Activated CD4-positive, alpha-beta T cell treated with anti-CD3 and anti-CD28 coated beads for 4 hours (primary cell): Measurements from ENCODE around the gene MAP3K5.
"Not testable (repeated sequence)": the region's sequence is repeated elsewhere in the genome, so short reads cannot be mapped to it uniquely, and the experiment has no call there.

ENCODE experiments used
- DNase-seq, 2 donors: peaks; one replicate each; pipeline ENCODE4 v3.0.0-alpha.2; 2020

MAP3K5 gene

DNA sequence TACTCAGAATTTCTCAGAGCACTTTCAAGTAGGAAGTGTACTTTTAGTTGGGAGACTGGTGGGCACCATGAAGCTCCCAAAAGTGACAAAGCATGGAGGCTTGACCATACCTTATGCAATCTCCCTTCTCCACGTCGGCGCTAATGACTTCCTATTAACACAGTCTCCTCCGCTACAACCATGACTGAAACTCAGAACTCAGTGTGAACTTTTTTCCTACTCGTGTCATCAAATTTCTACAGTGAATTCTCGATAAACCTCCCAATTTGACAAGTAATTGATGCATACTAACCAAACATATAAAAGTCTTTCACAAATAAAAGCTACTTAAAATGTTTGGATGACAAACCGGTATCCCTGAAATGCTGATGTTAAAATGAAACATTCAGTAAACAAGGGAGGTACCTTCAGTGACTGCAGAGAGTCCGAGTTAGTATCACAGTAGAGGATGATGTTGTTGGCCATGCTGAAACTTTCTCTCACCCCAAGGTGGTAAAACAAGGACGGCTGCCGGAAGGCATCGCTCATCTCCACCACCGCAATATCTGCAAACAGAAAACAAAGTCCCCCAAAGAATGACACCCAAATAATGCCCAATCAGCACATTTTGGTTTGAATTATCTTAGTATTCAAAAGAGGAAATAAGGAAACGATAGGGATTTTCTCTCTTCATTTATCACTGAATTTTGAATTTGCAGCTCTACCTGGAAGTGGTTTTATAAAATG is 72.1 kb downstream of the MAP3K5 start:
- no peak for DNase-seq

DNA sequence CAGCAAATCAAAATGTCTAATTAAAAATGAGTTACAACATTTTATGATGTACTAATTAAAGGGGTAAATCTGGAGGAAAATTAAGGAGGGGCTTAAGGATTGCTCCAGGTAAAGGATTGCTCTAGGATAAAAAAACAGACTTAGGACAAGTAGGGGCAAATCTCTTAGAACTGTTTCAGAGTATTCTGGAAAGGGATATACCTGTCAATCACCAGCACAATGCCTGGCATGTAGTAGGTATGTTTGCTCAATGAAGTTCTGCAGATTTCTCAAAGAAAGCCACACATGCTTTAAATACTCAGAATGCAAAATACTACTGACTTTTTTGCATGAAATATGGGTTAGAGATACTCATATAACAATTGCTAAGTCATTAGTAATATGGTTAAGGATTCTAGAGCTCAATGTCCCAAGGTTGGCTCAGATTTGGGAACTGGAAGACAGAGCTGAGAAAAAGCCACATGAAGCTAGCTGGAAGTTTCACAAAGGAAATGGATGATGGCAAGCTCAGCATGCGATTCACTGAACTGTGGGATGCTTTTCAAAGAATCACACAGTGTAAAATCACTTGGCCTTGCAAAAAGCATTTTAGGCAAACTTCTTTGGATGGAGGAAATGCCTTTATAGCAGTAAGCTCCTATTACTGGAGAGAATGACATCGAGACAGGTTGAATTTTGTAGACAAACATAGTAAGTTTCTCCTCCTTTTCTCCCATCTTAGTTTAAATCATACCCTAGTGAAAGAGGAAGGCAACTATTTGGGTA is 72.8 kb downstream of the MAP3K5 start:
- no peak for DNase-seq

DNA sequence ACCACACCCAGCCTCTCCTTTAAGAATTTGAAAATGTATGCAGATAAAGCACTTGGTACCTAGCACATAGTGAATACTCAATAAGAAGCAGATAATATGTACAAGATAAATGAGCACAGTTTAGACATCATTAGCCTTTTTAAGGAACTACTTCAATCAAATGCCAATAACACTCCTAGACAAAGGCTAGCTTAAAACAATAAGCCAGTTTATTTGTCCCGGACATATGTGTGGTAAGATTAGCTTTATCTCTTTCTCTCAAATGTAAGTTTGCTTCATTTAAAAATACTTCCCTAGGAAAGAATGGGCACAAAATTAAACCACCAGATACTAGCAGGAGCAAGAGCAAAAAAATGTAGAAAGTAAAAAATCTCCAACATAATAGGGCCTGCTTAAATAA is 73.8 kb downstream of the MAP3K5 start:
- no peak for DNase-seq

DNA sequence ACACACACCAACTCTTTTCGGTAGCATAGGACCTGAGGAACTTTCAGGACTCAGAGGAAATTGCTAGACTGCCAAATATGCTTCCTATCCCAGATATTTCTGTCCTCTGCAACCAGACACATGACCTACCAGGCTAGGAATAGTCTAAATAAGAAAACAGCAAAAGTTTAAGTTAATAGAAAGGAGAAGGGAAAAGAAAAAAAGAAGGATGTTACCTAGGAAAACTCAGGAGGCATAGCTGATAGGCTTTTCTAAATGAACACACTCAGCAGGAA is 74.6 kb downstream of the MAP3K5 start:
- no peak for DNase-seq

DNA sequence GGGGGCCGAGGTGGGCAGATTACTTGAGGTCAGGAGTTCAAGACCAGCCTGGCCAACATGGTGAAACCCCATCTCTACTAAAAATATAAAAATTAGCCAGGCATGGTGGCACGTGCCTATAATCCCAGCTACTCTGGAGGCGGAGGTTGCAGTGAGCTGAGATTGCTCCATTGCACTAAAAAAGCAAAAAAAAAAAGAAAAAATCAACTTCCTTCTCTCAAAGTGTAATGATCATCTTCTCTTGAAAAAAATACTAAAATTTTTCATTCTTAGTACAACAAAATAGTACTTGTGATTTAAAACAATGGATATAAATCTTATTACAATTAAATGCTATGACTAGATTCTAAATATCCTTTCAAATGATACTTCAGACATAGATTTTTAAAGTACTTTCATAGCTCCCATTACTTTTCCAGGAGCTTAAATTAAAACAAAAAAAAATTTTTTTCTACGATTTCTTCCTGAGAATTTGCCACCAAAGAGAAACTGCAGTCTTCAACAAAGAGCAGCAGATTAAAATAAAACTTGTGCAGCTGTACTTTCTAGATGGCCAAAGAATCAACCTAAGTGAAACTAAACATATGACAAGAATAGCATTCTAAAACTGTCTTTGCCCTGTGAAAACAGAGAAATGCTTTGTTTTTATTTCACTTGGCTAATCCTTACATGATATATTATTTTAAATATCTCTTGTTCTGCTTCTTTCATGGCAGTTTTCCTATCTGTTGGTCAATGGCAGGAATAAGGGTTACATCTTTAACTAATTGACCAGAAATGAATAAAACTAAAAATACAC is 75.2 kb downstream of the MAP3K5 start:
- no peak for DNase-seq

DNA sequence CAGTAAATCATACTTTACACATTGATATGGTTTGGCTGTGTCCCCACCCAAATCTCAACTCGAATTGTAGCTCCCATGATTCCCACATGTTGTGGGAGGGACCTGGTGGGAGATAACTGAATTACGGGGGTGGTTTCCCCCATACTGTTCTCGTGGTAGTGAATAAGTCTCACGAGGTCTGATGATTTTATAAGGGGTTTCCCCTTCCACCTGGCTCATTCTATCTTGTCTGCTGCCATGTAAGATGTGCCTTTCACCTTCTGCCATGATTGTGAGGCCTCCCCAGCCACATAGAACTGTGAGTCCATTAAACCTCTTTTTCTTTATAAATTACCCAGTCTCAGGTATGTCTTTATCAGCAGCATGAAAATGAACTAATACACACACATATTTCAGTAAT is 79.6 kb downstream of the MAP3K5 start:
- DNase-seq = not testable (repeated sequence)

DNA sequence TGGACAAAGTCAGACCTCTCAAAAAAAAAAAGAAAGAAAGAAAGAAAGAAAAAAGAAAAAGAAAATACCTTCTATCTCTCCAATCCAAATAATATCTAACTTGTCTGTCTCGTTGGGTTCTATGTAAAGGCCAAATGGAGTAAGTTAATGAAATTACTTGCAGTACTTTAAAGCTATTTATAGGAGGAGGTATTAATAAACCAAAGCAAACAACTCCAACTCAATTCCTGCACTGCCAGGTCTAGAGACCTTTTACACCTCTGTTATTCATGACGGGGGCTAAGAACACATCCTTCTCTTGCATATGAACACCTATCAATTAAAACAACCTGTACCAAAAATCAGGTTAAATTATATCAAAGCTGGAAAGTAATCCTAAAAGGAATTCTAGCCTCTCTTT is 80.6 kb downstream of the MAP3K5 start:
- DNase-seq = no peak

DNA sequence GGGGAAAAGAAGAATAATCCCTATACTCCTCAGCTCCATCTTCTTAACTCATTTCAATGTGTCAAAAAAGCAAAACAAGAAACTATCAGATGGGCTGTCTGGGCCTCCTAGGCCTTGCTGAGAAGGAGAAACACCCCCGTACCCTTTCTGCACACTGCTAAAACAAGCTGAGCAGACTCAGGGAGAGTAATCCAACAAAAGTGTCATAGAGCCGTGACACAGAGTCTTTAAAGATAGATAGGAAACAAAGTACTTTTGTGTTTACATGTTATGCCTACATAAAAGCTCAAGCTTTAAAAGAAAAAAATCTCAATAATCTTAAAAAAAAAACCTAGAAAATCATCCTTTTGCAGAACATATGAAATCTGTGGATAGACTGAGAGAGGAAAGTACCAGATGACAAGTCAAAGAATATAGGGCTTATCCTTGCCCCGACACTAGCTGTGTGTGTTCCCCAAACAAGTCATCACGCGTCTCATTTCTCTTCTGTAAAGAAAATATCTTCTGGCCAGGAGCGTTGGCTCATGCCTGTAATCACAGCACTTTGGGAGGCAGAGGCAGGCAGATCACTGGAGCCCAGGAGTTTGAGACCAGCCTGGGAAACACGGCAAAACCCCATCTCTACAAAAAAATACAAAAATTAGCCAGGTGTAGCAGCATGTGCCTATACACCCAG is 81.3 kb downstream of the MAP3K5 start:
- DNase-seq = no peak

DNA sequence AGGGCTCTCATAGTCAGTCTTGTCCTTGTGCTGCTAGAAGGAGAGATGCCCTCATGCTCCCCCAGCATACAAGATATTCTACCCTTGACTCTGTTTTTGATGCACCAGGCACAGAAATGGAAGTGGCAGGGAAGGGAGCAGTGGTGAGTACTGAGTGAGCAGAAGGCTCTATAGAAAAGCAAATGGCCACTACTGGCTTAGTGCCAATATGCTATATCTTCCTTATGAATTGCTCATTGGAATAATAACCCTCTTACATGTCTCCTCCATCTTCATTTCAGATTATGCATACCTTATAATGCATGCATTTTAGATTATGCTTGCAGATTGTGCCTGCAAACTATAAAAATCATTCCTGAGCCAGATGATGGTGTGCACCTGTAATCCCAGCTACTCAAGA is 82.8 kb downstream of the MAP3K5 start:
- DNase-seq = no peak

DNA sequence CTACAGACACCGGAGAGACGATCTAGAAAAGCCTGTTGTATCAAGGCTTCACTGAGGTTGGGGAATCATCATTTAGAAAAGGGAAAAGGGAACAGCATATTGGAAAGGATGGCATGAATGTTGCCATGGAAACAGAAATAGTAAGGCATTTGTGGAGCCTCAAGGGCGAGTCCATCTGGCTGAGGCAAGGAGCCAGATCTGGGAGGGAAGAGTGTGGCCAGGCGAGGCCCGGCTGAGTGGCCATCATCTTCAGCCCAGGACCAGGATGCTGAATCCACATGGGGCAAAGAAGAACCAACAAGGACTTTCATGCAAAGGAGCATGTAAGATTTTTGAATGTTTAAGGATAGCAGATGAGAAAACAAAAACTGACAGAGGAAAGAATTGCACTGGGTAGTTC is 85.8 kb downstream of the MAP3K5 start:
- no peak for DNase-seq

DNA sequence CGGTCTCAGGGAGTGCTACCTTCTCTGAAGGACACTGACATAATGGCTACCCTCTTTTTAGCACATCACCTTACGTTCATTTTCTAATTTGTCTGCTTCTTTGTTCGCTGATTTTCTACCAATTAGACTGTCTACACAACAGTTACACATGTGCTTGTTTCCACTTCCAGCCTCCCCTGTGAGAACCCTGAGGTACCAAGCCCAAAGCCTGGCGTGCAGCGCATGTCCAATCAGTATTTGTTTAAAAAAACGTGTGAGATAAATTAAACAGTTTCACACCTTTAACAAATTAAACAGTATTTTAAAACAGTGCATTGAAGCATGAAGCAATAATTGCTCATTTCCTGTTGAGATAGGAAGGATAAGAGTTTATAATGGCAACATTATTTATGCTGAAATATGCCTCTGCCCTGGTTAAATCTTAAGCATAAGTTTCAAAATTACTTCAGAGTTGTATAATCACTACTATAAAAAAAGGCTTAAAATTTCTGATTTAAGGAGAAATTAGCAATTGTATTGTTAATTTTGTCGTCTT is 88.9 kb downstream of the MAP3K5 start:
- DNase-seq = no peak

DNA sequence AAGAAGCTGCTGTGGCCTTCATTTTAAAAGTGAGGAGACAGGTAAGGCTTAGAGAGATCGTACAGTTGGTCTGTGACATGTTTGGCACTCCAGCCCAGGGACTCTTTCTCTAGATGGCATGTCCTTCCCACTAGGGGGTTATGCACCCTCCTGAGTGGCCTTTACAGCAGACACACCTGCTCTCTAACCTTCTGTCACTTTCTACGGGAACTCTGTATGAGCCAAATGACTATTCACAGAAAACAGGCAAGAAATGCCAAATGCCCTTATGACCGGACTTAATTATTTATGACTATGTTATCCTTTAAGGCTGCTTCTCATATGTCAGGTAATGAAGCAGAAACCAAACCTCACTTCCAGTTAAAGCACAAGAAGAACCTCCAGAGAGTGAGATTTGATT is 91.2 kb downstream of the MAP3K5 start:
- DNase-seq = no peak

DNA sequence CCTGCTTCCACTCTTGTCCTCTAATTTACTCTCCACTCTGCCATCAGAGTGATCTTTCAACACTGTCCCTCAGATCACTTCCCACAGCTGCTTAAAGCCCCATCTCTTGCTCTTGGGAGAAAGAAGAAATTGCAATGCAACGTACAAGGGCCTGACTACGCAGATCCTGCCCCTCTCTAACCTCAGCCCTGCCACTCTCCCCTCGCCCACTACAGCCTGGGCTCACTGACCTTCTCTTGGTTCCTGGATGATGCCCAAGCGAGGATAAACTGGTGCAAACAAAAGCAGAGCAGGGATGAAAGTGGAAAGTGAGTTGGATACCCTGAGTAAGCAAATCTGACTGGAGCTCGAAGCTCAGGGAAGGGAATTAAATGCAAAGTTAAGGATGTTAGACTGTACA is 92.9 kb downstream of the MAP3K5 start:
- no peak for DNase-seq

DNA sequence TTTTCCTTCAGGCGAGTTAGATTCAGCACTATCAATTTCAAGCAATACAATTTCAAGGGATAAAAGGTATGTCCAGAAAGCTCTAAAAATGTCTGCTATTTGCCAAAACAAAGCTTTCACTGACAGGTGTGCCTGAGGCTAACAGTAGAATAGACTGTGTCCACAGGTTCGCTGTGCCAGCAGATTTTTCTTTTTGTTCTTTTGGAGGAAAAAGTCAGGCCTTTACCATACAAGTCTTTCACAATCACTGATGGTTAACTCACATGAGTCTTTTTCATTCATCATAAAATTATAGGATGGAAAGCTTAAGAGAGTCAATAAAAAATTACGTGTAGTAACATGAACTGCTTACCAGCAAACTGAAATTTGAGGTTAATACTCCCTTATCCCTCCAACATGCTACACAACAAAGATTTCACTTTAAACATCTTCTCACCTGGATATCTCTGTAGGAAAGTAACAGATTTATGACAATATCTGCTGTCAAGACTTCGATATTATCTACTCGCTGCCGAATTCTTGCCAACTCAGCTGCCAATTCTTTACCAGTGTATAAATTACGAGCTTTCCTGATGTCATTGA is 95.4 kb downstream of the MAP3K5 start:
- no peak for DNase-seq

DNA sequence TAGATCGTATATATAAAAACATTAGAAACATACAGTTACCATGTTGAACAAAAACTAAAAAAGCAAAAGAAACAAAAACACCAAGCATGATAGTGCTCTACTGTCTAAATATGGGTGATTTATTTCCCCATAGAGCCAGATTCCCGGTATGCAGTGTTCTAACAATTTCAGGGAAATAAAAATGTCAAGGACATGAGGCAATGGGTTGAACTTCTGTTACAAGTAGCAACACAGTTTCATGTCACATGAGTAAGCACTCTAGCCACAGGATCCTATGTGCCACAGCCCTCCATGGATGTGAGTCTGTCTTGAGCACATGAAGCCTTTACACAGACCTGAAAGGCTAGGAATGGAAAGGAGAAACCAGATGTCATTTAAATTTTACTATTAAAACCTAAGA is 96.0 kb downstream of the MAP3K5 start:
- DNase-seq = no peak

DNA sequence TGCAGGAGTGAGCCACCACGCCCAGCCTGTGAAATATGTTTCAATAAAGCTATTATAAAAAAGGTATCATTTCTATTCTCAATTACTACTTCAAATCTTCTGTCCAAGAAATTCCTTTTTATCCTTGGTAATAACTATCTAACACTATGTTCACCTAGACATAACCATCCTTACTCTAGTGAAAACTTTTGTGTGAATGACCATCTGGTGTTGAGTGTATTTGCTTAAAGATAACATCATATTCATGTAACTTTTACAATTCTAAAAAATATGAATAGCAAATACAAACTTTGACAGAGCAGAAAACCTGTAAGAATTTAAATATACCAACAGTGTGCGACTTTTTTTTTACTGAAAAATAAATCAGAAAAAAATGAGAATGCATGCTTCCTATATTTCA is 96.9 kb downstream of the MAP3K5 start:
- no peak for DNase-seq

DNA sequence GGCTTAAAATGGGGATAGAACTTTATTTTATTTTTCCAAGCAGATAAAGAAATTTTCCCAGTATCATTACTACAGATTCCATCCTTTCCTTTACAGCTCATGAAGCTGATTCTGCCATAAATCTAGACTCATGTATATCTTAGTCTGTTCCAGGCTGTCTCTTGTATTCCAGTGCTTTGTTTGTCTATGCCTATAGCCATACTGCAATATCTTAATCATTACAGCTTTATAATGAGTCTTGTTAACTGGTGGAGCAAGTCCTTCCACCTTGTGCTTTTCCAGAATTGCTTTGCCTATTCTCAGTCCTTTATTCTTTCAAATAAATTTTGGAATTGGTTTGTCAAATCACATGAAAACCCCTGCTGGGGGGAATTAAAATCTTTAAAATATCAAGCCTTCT is 99.2 kb downstream of the MAP3K5 start:
- DNase-seq = no peak

DNA sequence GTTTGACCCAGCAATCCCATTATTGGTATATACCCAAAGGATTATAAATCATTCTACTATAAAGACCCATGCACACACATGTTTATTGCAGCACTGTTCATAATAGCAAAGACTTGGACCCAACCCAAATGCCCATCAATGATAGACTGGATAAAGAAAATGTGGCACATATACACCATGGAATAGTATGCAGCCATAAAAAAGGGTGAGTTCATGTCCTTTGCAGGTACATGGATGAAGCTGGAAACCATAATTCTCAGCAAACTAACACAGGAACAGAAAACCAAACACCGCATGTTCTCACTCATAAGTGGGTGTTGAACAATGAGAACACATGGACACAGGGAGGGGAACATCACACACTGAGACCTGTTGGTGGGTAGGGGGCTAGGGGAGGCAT is 104.4 kb downstream of the MAP3K5 start:
- DNase-seq = not testable (repeated sequence)

DNA sequence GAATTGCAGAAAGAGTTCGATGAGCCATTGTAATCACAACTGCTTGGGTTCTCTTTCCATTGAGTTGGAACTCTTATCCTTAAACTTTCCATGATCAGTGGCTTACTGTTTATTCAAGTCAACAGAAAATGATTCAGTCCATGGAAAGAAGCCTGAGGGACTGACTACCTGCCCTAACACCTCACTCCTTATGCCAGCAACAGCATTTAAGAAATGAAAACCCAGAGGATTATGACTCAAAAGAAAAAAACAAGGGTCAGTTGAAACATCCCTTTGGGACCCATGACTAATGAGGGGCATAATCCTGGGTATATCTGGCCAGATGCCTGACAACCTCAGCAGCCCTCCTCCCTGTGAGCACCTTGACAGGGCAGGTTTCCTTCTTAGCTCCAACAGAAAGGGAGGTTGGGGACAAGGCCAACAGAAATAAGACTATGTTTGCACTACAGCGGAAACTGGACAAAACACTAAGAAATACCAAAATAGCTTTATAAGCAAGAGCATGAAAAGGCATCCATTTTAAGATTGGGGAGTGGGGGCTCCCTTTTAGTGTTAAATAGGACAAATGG is 106.7 kb downstream of the MAP3K5 start:
- DNase-seq = no peak

DNA sequence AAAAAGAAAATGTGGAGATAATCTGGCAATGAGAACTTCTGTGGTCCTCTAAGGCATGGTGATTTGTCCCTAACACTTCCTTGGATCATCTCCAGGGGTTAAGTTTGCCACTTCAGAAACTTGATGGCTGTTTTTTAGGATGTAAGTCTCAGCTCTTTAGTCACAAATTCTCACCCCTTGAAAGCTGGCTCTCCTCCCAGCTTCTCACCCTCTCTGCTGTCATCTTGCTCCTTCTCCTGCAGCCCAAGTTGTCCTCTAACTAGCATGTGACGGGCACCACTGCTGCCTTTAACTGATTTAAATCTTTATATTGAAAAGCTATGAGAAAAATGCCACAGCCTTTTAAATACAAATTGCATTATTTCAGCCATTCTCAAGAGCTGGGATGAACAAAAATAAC is 107.8 kb downstream of the MAP3K5 start:
- no peak for DNase-seq

DNA sequence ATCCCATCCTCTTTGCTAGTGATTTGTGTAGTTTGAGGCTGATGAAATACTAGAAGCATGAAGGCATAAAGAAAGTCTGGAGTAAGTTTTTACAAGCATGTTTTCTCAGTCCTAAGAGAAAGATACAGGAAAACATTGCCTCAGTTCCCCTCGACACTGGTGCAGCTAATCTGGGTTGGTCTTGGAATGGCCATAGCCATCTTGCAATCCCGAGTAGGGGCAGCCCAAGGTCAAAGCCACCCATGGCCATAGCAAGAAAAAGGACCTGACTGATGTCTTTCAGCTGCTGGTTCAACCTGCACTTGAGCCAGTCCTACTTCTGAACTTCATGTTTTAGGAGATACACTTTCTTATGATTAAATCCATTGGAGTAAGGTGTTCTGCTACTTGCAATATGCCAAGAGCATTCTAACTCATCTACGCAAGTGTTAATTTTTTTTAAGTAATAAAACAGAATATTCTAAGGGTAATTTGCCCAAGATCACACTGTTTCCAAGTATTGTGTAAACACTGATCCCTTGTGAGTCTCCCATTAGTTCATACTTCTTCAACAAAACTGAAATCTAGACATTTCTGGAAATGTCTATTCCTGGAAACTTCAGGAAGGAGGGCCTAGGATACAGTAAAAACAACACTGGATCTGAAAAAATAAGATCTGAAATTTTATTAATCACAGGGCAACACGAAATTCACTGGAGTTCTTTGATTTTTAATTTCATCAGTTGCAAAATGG is 108.9 kb downstream of the MAP3K5 start:
- DNase-seq = no peak

DNA sequence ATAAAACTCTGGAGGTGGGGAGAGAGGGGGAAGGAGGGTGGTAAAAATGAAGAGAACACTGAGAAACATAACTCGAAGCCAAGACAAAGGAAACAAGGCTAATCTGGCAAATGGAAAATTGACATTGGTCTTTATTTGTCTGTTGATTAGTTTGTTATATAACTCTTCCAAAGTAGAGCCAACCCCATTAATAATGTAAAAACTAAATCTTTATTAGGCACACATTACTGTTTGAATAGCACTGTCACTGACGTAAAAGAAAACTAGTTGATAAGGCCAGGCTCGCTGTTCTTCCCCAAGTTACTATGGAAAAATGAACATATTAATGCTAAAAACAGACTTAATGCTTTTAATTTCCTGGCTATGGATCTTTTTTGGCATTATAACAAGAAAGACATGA is 110.0 kb downstream of the MAP3K5 start:
- DNase-seq = no peak
